Upper lobe of left lung (tissue), 6 donors: ENCODE data around the gene AKR7A3. TPM values are rescaled to one million over a fixed set of nuclear protein-coding genes. Genes with fewer than 3 reads are reported as not detected.

Experiments used
- ATAC-seq, 2 donors: fragments of 200-7000 bp; cut with Tn5 transposase; one replicate each; pipeline ENCODE4 v1.9.1; 2022; ENCODE audit warnings: mild to moderate bottlenecking in 2 of 2, moderate library complexity in 2 of 2; ENCODE audit not compliant: low FRiP score in 2 of 2
- DNase-seq, 2 donors: peaks; one replicate each; pipeline ENCODE4 v3.0.0-alpha.2; 2019 to 2020
- H3K27ac ChIP-seq, 4 donors: fragments of 200-600 bp; sonication (generic); one replicate each; pipeline ENCODE4 v1.5.1; 2016 to 2019
- H3K27me3 ChIP-seq, 4 donors: fragments of 200-600 bp; sonication (generic); one replicate each; pipeline ENCODE4 v1.5.1; 2017 to 2019
- H3K36me3 ChIP-seq, 4 donors: fragments of 200-600 bp; sonication (generic); one replicate each; pipeline ENCODE4 v1.5.1; 2016 to 2019
- H3K4me1 ChIP-seq, 4 donors: fragments of 200-600 bp; sonication (generic); one replicate each; pipeline ENCODE4 v1.5.1; 2018 to 2019
- H3K4me3 ChIP-seq, 4 donors: fragments of 200-600 bp; sonication (generic); one replicate each; pipeline ENCODE4 v1.5.1; 2017 to 2019; ENCODE audit warnings: mild to moderate bottlenecking in 2 of 4, moderate library complexity in 1 of 4
- H3K9me3 ChIP-seq, 4 donors: fragments of 200-600 bp; sonication (generic); one replicate each; pipeline ENCODE4 v1.5.1; 2018 to 2019
- EP300 ChIP-seq, 4 donors: sonication (generic); formaldehyde crosslinking; IDR thresholded peaks; one replicate each; pipeline ENCODE4 v1.5.1; 2017; ENCODE audit warnings: antibody characterized with exemption in 4 of 4, control low read depth in 2 of 4
- POLR2A ChIP-seq, 4 donors: fragments of 450-650 bp; IDR thresholded peaks; one replicate each; pipeline ENCODE4 v1.5.1; 2016 to 2017; ENCODE audit warnings: antibody characterized with exemption in 4 of 4, mild to moderate bottlenecking in 2 of 4
- POLR2AphosphoS5 ChIP-seq, 2 donors: sonication (generic); formaldehyde crosslinking; IDR thresholded peaks; one replicate each; pipeline ENCODE4 v1.5.1; 2017; ENCODE audit warnings: antibody characterized with exemption in 2 of 2
- WGBS, 2 donors: methylation state at CpG; one replicate each; pipeline ENCODE4 v1.1.5; 2017 to 2018; 5-methylcytosine and 5-hydroxymethylcytosine counted together
- total RNA-seq, 6 donors: library from RNA; depleted of rRNA in 4 of 6; stranded (reverse); fragments of >200 nt in 4 of 6; gene quantifications; one replicate each; pipeline versions ENCODE4 v1.1.0 to v1.2.1, GENCODE V29; 2016 to 2021
- TF ChIP-seq, protein P1 (sequence below), 6 experiments: fragments of 450-650 bp in 4 of 6; fragments of 200-600 bp in 2 of 6; sonication (generic) in 2 of 6; IDR thresholded peaks; one replicate each; pipeline ENCODE4 v1.5.1; 2016 to 2019; ENCODE audit warnings: antibody characterized with exemption in 6 of 6
- donor health status: DM: no; HTN: no; CAD: no; lungs with moderate emphysema.
- donor health status: DM: no; HTN: yes; CAD: no; lungs with severe emphysema.

Gene AKR7A3
- total RNA-seq, 6 donors from 2014 or later: 0.91 to 9.4 (median 1.0) TPM; not detected in 1

DNA sequence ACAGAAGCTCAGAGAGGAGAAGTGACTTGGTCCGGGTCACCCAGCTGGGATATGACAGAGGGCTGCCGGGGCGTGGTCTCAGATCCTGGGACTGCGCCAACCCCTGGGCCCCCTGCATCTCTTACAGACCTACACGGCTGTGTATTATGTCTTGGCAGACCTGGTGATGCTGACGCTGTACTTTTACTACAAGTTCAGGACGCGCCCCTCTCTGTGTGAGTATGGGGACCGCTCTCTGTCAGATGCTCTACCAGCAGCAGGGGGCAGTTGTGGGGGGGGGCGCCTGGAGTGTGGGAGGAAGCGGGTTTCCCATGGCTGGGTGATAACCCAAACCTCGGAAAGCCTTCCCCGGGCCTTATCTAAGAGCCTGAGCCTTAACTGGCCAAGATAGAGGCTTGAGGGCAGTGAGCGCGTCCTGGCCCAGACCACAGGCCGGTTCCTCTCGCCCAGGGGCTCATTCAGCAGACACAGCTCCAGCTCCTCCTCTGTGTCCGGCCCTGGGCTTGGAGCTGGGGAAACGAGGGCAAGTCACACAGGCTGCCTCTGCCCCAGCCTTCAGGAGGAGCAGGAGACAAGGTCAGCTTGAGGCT, 36.9 kb upstream of the AKR7A3 start:
- Histone ChIP-seq H3K27me3 (no peaks in the 10 kb centered on the region), H3K4me1 (no peaks in the 10 kb centered on the region), H3K36me3 (peaks cover 10 to 77% (median 59%) of the 10 kb centered on the region in 4 donors), H3K4me3 (no peak overlapping the region), H3K27ac (no peak overlapping the region), H3K9me3 (no peaks in the 10 kb centered on the region)
- ATAC-seq (no peak), DNase-seq (no peak)
- WGBS, 2 donors: 76 to 81% methylated on average over 5 to 19 of the region's 19 CpGs
- TF ChIP-seq, protein P1, sequence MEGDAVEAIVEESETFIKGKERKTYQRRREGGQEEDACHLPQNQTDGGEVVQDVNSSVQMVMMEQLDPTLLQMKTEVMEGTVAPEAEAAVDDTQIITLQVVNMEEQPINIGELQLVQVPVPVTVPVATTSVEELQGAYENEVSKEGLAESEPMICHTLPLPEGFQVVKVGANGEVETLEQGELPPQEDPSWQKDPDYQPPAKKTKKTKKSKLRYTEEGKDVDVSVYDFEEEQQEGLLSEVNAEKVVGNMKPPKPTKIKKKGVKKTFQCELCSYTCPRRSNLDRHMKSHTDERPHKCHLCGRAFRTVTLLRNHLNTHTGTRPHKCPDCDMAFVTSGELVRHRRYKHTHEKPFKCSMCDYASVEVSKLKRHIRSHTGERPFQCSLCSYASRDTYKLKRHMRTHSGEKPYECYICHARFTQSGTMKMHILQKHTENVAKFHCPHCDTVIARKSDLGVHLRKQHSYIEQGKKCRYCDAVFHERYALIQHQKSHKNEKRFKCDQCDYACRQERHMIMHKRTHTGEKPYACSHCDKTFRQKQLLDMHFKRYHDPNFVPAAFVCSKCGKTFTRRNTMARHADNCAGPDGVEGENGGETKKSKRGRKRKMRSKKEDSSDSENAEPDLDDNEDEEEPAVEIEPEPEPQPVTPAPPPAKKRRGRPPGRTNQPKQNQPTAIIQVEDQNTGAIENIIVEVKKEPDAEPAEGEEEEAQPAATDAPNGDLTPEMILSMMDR (IDR thresholded peaks at IDR 0.05): no peak
- TF ChIP-seq EP300 (IDR thresholded peaks at IDR 0.05) (no peak), POLR2AphosphoS5 (IDR thresholded peaks at IDR 0.05) (no peak), POLR2A (IDR thresholded peaks at IDR 0.05) (no peak)

DNA sequence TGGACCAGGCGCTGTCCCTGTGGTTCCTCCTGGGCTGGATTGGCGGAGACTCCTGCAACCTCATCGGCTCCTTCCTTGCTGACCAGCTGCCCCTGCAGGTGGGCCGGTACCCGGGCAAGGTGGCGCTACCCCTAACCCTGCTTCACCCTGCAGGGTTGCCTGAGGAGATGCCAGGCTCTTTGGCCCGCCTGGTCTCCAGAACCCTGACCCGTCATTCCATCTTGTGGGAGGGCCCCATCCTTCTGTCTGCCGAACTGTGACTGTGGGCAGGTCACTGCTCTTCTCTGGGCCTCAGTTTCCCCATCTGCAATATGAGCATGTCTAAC, 36.1 kb upstream of the AKR7A3 start:
- Histone ChIP-seq H3K27ac (no peak overlapping the region), H3K27me3 (no peaks in the 10 kb centered on the region), H3K9me3 (no peaks in the 10 kb centered on the region), H3K4me1 (no peaks in the 10 kb centered on the region), H3K36me3 (peaks cover 10 to 73% (median 60%) of the 10 kb centered on the region in 4 donors), H3K4me3 (no peak overlapping the region)
- TF ChIP-seq POLR2A (IDR thresholded peaks at IDR 0.05): no peak
- TF ChIP-seq POLR2AphosphoS5 (IDR thresholded peaks at IDR 0.05): no peak
- no peak for TF ChIP-seq EP300 (IDR thresholded peaks at IDR 0.05)
- TF ChIP-seq, protein P1 (IDR thresholded peaks at IDR 0.05): no peak
- DNase-seq (no peak), ATAC-seq (no peak)
- WGBS, 2 donors: 94 to 100% methylated on average over 4 to 8 of the region's 9 CpGs

DNA sequence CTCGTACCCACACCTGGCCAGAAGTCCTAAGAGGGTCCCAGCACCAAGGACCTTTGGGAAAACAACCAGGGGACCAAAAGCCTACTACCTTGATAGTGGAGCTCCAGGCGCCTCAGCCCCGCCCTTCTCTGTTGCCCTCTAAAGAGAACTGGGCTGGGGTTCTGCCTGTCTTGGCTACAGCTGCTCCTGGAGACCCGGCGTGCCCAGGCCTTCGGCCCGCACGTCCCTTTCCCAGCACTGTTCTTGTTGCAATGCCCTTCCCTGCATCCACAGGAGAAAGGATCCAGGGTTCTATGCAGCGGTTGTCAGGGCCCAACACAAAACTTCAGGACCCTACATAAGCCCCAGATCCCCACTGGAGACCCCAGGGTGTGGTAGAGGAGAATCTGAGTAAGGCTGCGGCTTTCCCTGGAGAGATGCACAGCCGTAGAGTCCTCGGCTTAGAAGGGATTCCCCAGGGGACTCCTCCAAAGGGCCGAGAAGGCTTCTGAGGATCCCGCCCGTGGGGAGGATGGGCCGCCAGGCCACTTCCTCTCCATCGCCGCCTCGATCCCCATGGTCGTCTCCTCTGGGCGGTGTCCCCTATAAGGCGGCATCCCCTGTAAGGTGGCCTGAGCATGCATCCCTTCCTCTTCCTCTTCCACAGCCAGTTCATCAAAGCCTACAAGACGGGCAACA, 35.6 kb upstream of the AKR7A3 start:
- H3K4me3 ChIP-seq: no peak overlapping the region
- no peaks in the 10 kb centered on the region for H3K27me3 ChIP-seq
- H3K9me3 ChIP-seq: no peaks in the 10 kb centered on the region
- WGBS, 2 donors: 86 to 88% methylated on average over 12 to 23 of the region's 23 CpGs
- H3K27ac ChIP-seq: no peak overlapping the region
- H3K36me3 ChIP-seq: peaks cover 10 to 70% (median 56%) of the 10 kb centered on the region in 4 donors
- H3K4me1 ChIP-seq: no peaks in the 10 kb centered on the region
- ATAC-seq (no peak), DNase-seq (no peak)
- TF ChIP-seq POLR2AphosphoS5 (IDR thresholded peaks at IDR 0.05) (no peak), EP300 (IDR thresholded peaks at IDR 0.05) (no peak)
- TF ChIP-seq, protein P1 (IDR thresholded peaks at IDR 0.05): no peak

DNA sequence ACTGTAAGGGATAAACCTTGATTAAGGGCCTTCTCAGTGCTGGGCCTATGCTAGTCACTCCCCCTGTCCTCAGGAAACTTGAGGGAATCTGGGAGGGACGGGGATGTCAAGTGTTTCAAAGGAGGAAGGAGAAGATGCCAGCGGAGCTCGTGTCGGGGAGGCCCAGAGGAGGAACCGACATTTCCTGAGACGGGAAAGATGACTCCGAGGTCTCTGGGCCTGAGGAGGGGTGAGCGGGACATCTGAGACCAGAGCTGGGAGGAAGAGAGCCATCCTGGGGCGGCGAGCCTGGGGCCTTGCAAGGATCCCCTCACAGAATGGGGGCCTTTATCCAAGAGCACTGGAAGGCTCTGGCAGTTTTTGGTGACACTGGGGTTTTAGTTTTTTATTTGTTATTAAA, 33.9 kb upstream of the AKR7A3 start:
- TF ChIP-seq POLR2AphosphoS5 (IDR thresholded peaks at IDR 0.05) (no peak), POLR2A (IDR thresholded peaks at IDR 0.05) (no peak), EP300 (IDR thresholded peaks at IDR 0.05) (no peak)
- TF ChIP-seq, protein P1 (IDR thresholded peaks at IDR 0.05): no peak
- Histone ChIP-seq H3K36me3 (peaks cover 10 to 68% (median 48%) of the 10 kb centered on the region in 4 donors), H3K27me3 (no peaks in the 10 kb centered on the region), H3K9me3 (no peaks in the 10 kb centered on the region), H3K4me3 (no peak overlapping the region), H3K4me1 (no peaks in the 10 kb centered on the region), H3K27ac (no peak overlapping the region)
- ATAC-seq: no peak
- DNase-seq: no peak
- 50 to 64% methylated on average over 10 of the region's 10 CpGs for WGBS, 2 donors

DNA sequence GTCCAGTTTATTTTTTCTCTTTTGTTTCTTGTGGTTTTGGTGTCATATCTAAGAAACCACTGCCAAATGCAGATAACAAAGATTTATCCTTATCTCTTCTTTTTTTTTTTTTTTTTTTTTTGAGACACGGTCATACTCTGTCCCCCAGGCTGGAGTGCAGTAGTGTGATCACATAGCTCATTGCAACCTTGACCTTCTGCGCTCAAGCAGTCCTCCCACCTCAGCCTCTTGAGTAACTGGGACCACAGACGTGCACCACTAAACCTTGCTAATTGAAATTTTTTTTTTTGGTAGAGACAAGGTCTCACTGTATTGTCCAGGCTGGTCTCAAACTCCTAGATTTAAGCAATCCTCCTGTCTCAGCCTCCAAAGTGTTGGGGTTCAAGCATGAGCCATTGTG, 32.5 kb upstream of the AKR7A3 start:
- no peak for ATAC-seq

More for the DNA sequence above, 32.5 kb upstream of the AKR7A3 start:
- DNase-seq: no peak
- Histone ChIP-seq H3K27me3 (no peaks in the 10 kb centered on the region), H3K9me3 (no peaks in the 10 kb centered on the region), H3K27ac (no peak overlapping the region), H3K4me1 (peaks cover 0 to 5% (median 0%) of the 10 kb centered on the region in 4 donors), H3K36me3 (peaks cover 10 to 54% (median 36%) of the 10 kb centered on the region in 4 donors), H3K4me3 (no peak overlapping the region)
- TF ChIP-seq EP300 (IDR thresholded peaks at IDR 0.05) (no peak), POLR2AphosphoS5 (IDR thresholded peaks at IDR 0.05) (no peak), POLR2A (IDR thresholded peaks at IDR 0.05) (no peak)
- TF ChIP-seq, protein P1 (IDR thresholded peaks at IDR 0.05): no peak
- 89 to 90% methylated on average over 3 of the region's 3 CpGs for WGBS, 2 donors
